Stimulated activated CD8-positive, alpha-beta memory T cell treated with anti-CD3 and anti-CD28 coated beads, Interleukin-7, amount 100 ng/mL, for 48 hours (primary cell): ENCODE data around the gene DGKH.

ENCODE experiments used
- DNase-seq, 2 donors: peaks; one replicate each; pipeline ENCODE4 v3.0.0-alpha.2; 2020; ENCODE audit warnings: low read depth in 1 of 2; ENCODE audit errors: extremely low read depth in 1 of 2

Gene DGKH

GRCh38 chr13:42048342-42048683 lies at the start of gene DGKH:
DGKH (plus strand) TSS chr13:42048648; CDS start chr13:42048774, 126 bp downstream.
- no peak for DNase-seq

- DNase-seq = no peak
These were observed 47.6 kb upstream of the DGKH start for GRCh38 chr13:42000846-42001245.

DNA sequence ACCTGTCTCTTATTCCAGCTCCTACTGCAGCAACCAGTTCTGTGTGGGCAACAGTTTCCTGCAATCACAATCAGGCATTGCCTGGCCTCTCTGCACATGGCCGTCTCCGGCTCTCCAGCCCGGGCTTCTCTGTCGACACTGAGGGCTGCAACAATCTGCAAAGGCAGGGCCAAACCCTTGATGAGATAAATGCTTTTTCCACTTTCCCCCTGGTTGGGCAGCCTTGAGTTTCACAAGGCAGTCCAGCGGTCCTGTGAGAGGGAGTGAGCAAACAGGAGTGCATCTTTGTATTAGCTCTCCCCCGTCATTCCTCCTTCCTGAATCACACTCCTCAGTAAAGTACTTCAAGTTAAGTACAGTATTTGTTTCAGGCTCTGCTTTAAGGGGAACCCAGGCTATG lies 46.9 kb upstream of the DGKH start:
- DNase-seq = no peak

DNA sequence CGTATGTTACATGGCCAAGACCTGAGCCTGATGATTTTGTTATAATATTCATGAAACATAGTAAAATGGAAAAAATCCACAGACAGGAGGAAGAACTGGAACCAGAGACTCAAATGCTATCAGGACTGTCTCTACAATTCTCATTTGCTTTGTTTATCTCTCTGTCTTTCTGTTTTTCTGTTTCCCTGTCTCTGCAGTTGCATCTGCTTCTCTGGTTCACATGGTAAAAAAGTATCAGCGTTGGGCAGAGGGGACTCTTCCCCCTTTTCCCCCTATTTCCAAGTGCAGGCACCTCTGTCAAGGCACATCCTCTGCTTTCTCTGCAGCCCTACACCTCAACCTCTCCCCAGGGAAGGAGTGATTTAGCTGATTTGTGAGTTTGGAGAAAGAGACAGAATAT lies 46.4 kb upstream of the DGKH start:
- no peak for DNase-seq

DNA sequence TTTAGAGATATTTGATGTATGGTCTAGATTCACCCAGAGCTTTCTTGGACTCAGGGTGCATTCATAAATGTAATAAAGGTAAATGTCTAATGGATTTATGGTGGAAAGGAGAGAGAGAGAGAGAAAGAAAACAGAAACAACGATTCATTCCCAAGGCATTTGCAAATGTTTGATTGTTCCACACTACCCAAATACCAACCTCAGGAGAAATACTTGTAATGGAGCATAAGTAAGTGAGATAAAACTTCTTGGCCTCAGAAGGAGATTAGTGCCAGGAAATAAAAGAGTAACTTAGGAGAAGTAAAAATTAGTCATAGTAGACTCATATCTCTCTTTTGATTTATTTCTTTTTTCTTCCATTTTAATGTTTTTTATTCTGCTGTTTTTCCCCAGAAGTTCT lies 40.6 kb upstream of the DGKH start:
- no peak for DNase-seq

- no peak for DNase-seq
These were observed 39.4 kb upstream of the DGKH start for GRCh38 chr13:42009057-42009456.

DNA sequence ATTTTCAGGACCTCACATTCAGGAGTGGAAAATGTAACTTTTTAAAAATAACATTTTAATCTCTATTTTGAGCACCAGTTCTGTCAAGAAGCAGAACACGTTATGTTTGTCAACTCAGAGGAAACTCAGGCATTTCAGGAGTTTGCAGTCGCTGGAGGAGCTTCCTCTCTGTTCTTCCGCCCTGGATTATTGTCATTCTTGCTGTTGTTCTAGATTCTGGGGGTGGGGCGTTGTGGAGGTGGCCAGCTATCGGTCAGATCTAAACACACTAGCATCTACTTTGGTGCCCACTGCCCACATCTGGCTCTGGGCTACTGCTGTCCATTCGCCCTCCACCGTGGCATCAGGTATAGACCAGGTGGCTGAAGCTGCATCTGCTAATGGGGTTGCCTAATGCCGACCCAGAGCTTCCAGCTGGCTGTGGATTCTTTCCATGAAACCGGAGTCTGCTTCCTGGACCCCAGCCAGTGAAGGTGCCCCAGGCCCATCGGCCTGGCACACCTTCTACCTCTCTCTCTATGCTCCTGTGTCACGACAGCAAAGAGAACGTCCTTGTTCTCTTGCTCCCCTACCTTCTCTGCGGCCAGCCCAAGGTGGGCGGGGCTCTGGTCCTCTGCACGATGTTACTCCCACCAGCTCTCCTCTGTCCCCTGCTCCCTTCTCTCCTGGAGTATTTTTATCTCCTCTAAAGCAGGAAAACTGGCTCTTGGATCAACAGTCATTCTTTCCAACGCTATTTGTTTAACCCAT lies 36.7 kb upstream of the DGKH start:
- DNase-seq = no peak

DNA sequence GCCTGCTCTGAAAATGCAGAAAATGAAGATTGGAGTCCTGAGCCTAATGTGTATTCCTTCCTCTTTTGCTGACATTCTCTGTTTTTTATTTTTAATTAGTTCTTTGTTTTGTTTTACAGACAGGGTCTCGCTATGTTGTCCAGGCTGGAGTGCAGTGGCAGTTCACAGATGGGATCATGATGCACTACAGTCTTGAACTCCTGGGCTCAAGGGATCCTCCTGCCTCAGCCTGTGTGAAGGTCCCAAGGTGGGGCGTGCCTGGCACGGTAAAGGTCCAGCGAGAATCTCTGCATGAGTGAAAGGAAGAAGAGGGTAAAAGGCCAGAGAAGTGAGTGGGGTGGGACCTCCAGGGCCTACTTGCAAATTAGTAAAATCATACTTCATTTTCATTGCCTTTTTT lies 34.3 kb upstream of the DGKH start:
- DNase-seq = no peak

DNA sequence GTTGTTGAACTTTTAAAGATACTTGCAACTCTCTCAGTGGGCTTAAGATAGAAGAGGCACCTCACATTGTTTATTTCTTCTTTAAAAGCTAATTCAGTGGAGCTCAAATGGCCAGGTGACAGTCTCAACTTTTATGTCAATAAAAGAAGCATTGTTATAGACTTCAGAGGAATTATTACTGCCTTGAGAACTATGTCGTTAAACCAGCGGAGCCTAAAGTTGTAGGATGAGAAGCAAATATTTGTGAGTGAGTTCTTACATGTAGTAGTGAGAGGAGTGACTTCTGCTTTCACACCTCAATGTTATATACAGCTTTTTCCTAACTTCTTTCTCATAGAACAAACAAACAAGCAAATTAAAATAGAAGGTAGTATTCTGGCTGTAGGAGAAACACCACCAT lies 31.2 kb upstream of the DGKH start:
- DNase-seq = no peak

DNA sequence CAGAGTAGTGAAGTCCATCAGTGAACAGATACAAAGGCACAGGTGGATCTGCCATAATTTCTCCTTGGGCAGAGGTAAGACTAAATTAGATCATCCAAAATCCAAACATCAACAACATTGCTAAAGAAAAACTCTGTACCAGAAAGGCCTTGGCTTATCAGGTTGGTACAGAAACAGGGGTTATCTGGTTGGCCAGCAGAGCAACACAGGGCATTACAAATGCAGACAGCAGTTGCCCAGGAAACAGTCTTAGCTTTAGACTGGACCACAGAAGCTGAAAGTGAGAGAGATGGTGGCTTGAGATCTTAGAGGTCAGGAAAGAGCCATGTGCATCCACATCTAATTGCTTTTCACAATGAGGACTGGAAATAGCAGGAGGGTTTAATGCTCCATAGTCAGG lies 26.6 kb upstream of the DGKH start:
- no peak for DNase-seq

- no peak for DNase-seq
These were observed 26.1 kb upstream of the DGKH start for GRCh38 chr13:42022336-42022735.

- DNase-seq = no peak
These were observed 25.5 kb upstream of the DGKH start for GRCh38 chr13:42022796-42023493.

GRCh38 chr13:42027286-42027685 lies 21.2 kb upstream of the DGKH start:
- DNase-seq = no peak

GRCh38 chr13:42028113-42028799 lies 20.2 kb upstream of the DGKH start:
- no peak for DNase-seq

DNA sequence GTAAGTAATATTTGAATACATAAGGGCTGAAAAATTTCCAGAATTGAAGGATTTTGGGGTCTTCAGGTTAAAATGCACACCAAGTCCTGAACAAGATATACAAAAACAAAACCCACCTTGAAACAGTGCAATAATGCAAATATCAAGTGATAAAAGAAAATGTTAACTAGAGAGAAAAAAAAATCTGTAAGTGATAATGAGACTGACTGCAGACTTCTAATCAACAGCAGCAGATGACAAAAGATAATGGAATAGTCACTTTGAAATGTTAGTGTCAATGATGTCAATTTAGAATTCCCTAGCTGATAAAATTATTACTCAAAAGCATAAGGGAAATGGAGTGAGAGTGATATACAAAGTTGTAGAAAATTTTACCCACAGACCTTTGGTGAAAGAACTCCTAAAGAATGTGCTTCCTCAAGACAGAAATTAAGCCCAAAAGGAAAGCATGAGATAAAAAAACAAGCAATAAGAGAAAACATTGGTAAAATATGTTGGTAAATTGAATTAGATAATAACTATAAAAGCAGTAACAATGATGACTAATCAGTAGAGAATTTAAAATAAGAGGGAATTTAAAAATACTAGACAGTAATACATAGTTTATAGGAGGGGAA lies 12.4 kb upstream of the DGKH start:
- no peak for DNase-seq

DNA sequence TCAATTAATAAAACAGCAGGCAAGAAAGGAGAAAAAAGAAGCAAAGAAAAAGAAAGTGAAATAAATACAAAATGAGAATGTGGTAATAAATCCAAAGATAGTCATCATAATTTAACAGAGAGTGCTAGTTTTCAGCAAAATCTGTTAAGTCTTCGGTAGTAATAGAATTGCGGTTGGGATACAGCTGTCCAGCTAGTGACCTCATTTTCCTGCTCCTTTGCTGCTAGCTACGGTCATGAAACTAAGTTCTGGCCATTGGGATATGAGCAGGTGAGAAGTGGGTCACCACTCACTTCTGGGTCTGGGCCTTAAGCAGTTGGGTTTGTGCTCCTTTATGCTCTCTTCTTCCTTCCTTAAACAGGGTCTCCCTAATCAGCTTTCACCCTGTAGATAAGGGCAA lies 11.7 kb upstream of the DGKH start:
- DNase-seq = no peak

DNA sequence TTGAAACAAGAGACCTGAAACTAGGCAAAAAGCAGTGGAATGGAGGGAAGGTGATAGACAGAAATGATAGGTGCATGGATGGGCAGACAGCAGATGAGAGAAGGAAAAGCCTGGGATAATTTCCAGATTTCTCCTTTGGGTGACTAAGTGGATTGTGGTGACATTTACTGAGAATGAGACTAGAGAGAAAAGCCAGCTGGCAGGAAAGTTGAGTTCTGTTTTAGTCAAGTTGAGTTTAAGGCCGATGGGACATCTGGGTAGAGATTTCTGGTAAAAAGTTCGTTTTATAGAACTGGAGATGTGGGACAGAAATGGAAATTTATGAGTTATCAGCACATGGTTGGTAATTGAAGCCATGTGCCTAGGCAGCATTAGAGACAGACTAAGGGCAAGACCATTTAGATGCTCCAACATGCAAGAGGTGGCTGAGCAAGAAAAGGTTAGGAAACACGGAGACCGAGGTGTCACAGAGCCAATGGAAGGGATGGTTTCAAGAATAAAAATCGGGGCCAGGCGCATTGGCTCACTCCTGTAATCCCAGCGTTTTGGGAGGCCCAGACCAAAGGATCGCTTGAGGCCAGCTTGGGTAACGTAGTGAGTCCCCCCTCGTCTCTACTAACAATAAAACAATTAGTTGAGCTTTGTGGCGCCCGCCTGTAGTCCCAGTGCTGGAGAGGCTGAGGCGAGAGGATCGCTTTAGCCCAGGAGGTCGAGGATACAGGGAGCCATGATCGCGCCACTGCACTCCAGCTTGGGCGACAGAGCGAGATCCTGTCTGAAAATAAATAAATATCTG lies 9.6 kb upstream of the DGKH start:
- DNase-seq = no peak

DNA sequence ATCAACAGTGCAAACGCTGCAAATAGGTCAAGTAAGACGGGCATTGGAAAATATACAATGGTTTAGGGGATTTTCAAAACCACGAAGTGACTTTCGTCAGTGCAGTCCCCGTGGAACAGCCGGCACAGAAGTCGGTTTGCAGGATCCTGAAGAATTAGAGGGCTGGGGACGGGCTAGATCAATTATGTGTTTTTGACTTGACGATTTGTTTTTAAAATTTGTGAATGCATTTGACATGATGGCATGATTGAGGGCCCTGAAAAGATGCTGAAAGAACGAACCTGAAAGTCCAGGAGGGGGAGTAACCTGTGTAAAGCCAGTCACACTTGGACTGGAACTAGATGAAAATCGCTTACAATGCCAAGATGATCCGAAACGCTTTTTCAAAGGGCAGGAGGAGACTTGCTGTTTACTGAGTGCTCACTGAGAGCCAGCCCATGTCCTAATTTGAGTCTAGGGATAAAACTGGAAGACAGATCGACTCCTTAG lies 8.9 kb upstream of the DGKH start:
- DNase-seq = no peak

GRCh38 chr13:42039946-42040729 lies 8.3 kb upstream of the DGKH start:
- DNase-seq = peak; percentile 69 to 74

GRCh38 chr13:42040730-42041010 lies 7.8 kb upstream of the DGKH start:
- DNase-seq = no peak
